ENCODE measurements around the gene TMC1. TPM values are rescaled to one million over a fixed set of nuclear protein-coding genes. Genes with fewer than 3 reads are reported as not detected.

Gene TMC1
- total RNA-seq, 4 donors from 2014 or later, result 0.12 to 0.56 (median 0.13) TPM; not detected in 1

DNA sequence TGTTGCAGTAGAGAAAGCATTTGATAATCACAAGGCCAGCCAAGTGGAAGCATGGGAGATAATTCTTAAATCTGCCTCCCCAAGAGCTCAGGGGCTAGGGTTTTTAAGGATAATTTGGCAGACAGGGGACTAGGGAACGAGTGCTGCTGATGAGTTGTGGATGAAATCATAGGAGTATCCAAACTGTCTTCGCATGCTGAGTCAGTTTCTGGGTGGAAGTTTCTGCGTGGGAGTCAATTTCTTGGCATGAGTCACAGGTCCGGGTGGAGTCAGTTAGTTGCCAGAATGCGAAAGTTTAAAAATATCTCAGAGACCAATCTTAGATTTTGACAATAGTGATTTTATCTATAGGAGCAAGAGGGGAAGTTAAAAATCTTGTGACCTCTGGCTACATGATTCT, 112.6 kb downstream of the TMC1 start:
- no peak for ATAC-seq (ENCODE audit: low FRiP score)

DNA sequence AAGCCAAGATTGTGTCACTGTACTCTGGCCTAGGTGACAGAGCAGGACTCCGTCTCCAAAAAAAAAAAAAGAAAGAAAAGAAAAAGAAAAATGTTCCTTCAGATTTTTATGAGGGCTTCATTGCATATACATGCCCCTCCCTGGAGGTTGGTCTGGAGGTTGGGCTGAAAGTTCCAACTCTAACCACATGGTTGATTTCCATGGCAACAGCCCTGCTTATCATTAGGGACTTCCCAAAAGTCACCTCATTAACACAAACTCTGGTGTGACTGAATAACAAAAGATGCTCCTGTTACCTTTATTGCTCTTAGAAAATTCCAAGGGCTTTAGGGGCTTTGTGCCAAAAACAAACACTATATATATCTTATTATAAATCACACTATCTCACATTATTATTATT, 113.8 kb downstream of the TMC1 start:
- DNase-seq (ENCODE audit: low spot score), result no peak
- TF ChIP-seq, protein P1, sequence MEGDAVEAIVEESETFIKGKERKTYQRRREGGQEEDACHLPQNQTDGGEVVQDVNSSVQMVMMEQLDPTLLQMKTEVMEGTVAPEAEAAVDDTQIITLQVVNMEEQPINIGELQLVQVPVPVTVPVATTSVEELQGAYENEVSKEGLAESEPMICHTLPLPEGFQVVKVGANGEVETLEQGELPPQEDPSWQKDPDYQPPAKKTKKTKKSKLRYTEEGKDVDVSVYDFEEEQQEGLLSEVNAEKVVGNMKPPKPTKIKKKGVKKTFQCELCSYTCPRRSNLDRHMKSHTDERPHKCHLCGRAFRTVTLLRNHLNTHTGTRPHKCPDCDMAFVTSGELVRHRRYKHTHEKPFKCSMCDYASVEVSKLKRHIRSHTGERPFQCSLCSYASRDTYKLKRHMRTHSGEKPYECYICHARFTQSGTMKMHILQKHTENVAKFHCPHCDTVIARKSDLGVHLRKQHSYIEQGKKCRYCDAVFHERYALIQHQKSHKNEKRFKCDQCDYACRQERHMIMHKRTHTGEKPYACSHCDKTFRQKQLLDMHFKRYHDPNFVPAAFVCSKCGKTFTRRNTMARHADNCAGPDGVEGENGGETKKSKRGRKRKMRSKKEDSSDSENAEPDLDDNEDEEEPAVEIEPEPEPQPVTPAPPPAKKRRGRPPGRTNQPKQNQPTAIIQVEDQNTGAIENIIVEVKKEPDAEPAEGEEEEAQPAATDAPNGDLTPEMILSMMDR (IDR thresholded peaks at IDR 0.05), result no peak
- no peak for ATAC-seq (ENCODE audit: low FRiP score)

More for the DNA sequence above, 112.6 kb downstream of the TMC1 start:
- TF ChIP-seq, protein P1 (IDR thresholded peaks at IDR 0.05), result no peak
- DNase-seq (ENCODE audit: low spot score), result no peak

DNA sequence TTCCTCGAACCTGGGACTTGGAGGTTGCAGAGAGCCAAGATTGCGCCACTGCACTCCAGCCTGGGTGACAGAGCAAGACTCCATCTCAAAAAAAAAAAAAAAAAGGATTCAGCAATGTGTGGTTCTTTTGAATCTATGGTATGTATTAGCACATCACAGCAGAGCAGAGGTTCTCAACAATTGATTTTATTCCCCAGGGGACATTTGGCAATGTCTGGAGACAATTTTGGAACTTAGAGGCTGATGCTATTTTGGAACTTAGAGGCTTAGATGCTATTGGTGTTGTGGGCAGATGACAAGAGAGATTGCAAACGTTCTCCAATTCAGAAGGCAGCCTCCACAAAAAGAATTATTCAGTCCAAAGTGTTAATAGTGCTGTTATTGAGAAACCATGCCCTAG, 115.2 kb downstream of the TMC1 start:
- ATAC-seq (ENCODE audit: low FRiP score) (no peak), DNase-seq (ENCODE audit: low spot score) (no peak)
- TF ChIP-seq, protein P1 (IDR thresholded peaks at IDR 0.05), result no peak

DNA sequence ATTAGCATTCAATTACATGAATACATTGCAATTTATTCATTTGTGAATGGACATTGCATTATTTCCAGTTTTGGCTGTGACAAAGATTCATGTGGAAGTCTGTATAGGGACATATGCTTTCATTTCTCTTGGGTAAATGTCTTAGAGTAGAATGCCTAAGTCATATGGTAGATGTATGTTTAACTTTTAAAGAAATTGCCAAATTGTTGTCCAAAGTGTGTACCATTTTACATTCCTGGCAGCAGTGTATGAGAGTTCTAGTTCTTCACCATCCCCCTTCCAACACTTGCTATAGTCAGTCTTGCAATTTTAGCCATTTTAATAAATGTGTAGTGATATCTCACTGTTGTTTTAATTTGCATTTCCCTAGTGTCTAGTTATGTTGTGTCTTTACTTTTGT, 122.2 kb downstream of the TMC1 start:
- ATAC-seq (ENCODE audit: low FRiP score) (no peak), DNase-seq (ENCODE audit: low spot score) (no peak)
- TF ChIP-seq, protein P1 (IDR thresholded peaks at IDR 0.05), result no peak

DNA sequence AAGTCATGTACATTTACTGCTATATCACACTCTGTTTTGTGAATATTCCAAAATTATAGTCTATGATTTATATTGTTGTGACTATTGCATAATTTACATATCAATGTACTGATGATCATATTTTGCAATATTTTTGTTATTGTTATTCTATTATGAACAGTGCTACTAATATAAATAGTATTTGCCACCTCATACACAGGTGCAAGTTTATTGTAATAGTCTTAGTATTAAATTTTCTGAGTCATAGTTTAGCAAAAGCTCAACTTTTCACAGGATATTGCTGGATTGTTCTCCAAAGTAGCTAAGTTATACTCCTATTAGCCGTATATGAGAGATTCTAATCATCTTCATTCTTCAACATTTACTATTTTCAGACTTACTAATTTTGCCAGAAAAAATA, 124.7 kb downstream of the TMC1 start:
- DNase-seq (ENCODE audit: low spot score) (no peak), ATAC-seq (ENCODE audit: low FRiP score) (no peak)
- TF ChIP-seq, protein P1 (IDR thresholded peaks at IDR 0.05), result no peak

DNA sequence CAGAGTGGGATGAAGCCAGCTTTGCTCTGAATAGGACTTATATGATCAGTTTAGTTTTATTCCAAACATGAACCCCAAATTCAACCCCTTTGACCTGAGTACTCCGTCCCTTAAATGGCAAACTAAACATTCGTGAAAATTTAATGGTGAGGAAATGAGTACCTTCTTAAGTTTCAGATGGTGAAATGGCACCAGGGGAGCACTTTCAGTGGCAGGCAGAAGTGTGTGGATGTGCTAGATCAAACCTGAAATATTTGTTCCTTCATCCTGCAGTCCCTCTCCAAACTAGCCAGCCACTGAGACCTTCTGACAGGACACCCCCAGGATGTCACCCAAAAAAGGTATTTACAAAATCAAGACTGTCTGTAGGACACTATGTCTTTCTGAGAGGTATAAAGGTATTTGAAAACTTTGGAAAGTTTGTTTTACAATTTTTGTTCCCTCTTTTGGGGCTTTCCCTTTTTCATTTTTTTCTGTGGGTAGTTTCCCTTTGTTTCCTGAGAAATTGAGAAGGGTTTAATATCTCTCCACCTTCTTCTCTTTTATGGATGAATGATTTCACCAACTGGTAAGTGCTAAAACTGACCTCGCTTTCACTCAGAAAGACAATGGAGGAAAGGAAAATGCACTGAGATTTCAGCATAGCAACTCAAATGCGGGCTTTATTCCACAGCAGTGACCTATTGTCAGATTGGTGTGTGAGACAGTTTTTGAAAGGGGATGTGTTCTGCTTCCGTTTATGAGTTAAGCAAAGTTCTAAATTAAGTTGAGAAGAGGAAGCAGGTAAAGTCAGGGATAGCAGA, 127.1 kb downstream of the TMC1 start:
- TF ChIP-seq, protein P1 (IDR thresholded peaks at IDR 0.05), result no peak
- ATAC-seq (ENCODE audit: low FRiP score), result no peak

DNA sequence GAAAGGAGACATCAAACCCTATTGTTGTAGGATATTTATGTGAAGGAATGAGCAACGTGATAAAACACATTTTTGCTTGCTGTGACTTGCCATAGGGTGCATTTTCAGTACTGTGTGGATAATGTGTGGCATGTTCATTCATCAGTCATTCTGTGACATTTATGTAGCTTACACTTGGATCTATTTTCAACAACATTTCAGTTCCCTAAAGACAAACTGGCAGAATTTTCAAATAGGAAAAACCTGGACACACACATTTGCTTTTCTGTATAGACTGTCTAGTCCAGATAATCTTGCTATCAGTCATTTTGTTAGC, 127.7 kb downstream of the TMC1 start:
- DNase-seq (ENCODE audit: low spot score), result no peak
- TF ChIP-seq, protein P1 (IDR thresholded peaks at IDR 0.05), result no peak
- ATAC-seq (ENCODE audit: low FRiP score), result no peak

More for the DNA sequence above, 127.1 kb downstream of the TMC1 start:
- no peak for DNase-seq (ENCODE audit: low spot score)

All from omental fat pad (tissue), 4 donors.